HepG2 (cell line): ENCODE data around the gene ARMH1. TPM values are rescaled to one million over a fixed set of nuclear protein-coding genes. Genes with fewer than 3 reads are reported as not detected.

ENCODE experiments used
- CBX2 ChIP-seq, 2 experiments: fragments of 200-600 bp in 1 of 2; sonication (generic); formaldehyde crosslinking in 1 of 2; IDR thresholded peaks; 2 replicates each; pipeline versions ENCODE4 v1.7.0 to v1.8.1; 2018 to 2022; ENCODE audit warnings: low read depth in 2 of 2, low read length in 1 of 2, mild to moderate bottlenecking in 1 of 2, missing genetic modification reagents in 1 of 2
- CBX5 ChIP-seq: sonication (generic); formaldehyde crosslinking; IDR thresholded peaks from 2 replicates; pipeline ENCODE4 v1.4.0; 2020; ENCODE audit warnings: missing genetic modification reagents, borderline replicate concordance
- GATAD1 ChIP-seq: IDR thresholded peaks from 2 replicates; pipeline ENCODE4 v1.6.1; 2016; ENCODE audit warnings: missing genetic modification reagents, missing compliant biosample characterization
- GPN1 ChIP-seq: sonication (generic); formaldehyde crosslinking; IDR thresholded peaks from 2 replicates; pipeline ENCODE4 v1.5.1; 2020; ENCODE audit warnings: missing genetic modification reagents, borderline replicate concordance
- GTF2F1 ChIP-seq: fragments of 150-350 bp; IDR thresholded peaks from 2 replicates; pipeline ENCODE4 v1.6.1; 2014; ENCODE audit warnings: low read length
- HCFC1 ChIP-seq: fragments of 150-350 bp; IDR thresholded peaks from 2 replicates; pipeline ENCODE4 v1.6.1; 2014; ENCODE audit warnings: low read depth, low read length
- HMGA1 ChIP-seq: sonication (generic); formaldehyde crosslinking; conservative IDR thresholded peaks from 2 replicates; pipeline ENCODE4 v1.4.0; 2020; ENCODE audit warnings: missing genetic modification reagents
- MED13 ChIP-seq: sonication (generic); formaldehyde crosslinking; IDR thresholded peaks from 2 replicates; pipeline ENCODE4 v1.5.0; 2020; ENCODE audit warnings: missing genetic modification reagents
- NAIF1 ChIP-seq: sonication (generic); formaldehyde crosslinking; IDR thresholded peaks from 2 replicates; pipeline ENCODE4 v1.5.0; 2020; ENCODE audit warnings: mild to moderate bottlenecking, missing genetic modification reagents, borderline replicate concordance
- NCOA2 ChIP-seq: sonication (generic); formaldehyde crosslinking; IDR thresholded peaks from 2 replicates; pipeline ENCODE4 v1.8.0; 2022; ENCODE audit warnings: inconsistent platforms
- PCBP1 ChIP-seq: fragments of 200-400 bp; formaldehyde crosslinking; IDR thresholded peaks from 2 replicates; pipeline ENCODE4 v1.6.1; 2017; ENCODE audit warnings: mild to moderate bottlenecking, low read depth, low read length, borderline replicate concordance
- POLR2G ChIP-seq: fragments of 200-400 bp; formaldehyde crosslinking; IDR thresholded peaks from 2 replicates; pipeline ENCODE4 v1.6.1; 2018; ENCODE audit warnings: mild to moderate bottlenecking, low read depth, low read length, moderate library complexity
- RARG ChIP-seq: sonication (generic); formaldehyde crosslinking; IDR thresholded peaks from 2 replicates; pipeline ENCODE4 v1.4.0; 2020; ENCODE audit warnings: low read depth, mild to moderate bottlenecking, missing genetic modification reagents
- SAFB2 ChIP-seq: sonication (generic); formaldehyde crosslinking; IDR thresholded peaks from 2 replicates; pipeline ENCODE4 v1.5.1; 2020; ENCODE audit warnings: missing genetic modification reagents, low read depth, mild to moderate bottlenecking, borderline replicate concordance
- TFDP2 ChIP-seq: sonication (generic); formaldehyde crosslinking; IDR thresholded peaks from 2 replicates; pipeline ENCODE4 v1.4.0; 2020; ENCODE audit warnings: missing genetic modification reagents
- TOE1 ChIP-seq: sonication (generic); formaldehyde crosslinking; IDR thresholded peaks from 2 replicates; pipeline ENCODE4 v1.4.0; 2020; ENCODE audit warnings: mild to moderate bottlenecking, missing genetic modification reagents
- ZNF234 ChIP-seq: sonication (generic); formaldehyde crosslinking; conservative IDR thresholded peaks from 2 replicates; pipeline ENCODE4 v1.5.1; 2020; ENCODE audit warnings: mild to moderate bottlenecking, missing genetic modification reagents
- ZNF34 ChIP-seq: sonication (generic); formaldehyde crosslinking; IDR thresholded peaks from 2 replicates; pipeline ENCODE4 v1.4.0; 2020; ENCODE audit warnings: mild to moderate bottlenecking, missing genetic modification reagents, borderline replicate concordance
- ZNF556 ChIP-seq: sonication (generic); formaldehyde crosslinking; IDR thresholded peaks from 2 replicates; pipeline ENCODE4 v1.4.0; 2020; ENCODE audit warnings: mild to moderate bottlenecking, missing genetic modification reagents, borderline replicate concordance
- ZNF644 ChIP-seq: IDR thresholded peaks from 2 replicates; pipeline ENCODE4 v1.6.1; 2016; ENCODE audit warnings: low read depth
- ZNF776 ChIP-seq: sonication (generic); formaldehyde crosslinking; IDR thresholded peaks from 2 replicates; pipeline ENCODE4 v1.4.0; 2020; ENCODE audit warnings: mild to moderate bottlenecking, missing genetic modification reagents
- polyA plus RNA-seq, 8 experiments: library from polyadenylated mRNA; depleted of rRNA in 3 of 8; stranded (reverse) in 7 of 8; unstranded in 1 of 8; fragments of >200 nt; fragmentation: Illumina TruSeq in 4 of 8; extraction: Trizol in 4 of 8; gene quantifications; 2 replicates each; pipeline versions ENCODE4 v1.2.1 to v1.2.3, GENCODE V29; 2011 to 2016; ENCODE audit warnings: low read depth in 4 of 8, missing spikeins in 1 of 8, mixed read lengths in 1 of 8; ENCODE audit not compliant: insufficient read depth in 1 of 8
- total RNA-seq, 5 experiments: library from RNA; depleted of rRNA; stranded (reverse); fragments of >200 nt; fragmentation: Illumina TruSeq; extraction: Trizol; gene quantifications; 2 replicates each; pipeline ENCODE4 v1.2.3, GENCODE V29; 2016; ENCODE audit warnings: low read depth in 1 of 5
- TF ChIP-seq, protein P1 (sequence below): IDR thresholded peaks from 2 replicates; pipeline ENCODE4 v1.6.1; 2012; ENCODE audit warnings: low read depth, low read length, improper control_type of control experiment
- TF ChIP-seq, protein P2 (sequence below): sonication (generic); formaldehyde crosslinking; conservative IDR thresholded peaks from 2 replicates; pipeline ENCODE4 v1.4.0; 2020; ENCODE audit warnings: missing genetic modification reagents

The ARMH1 gene
- total and polyA plus RNA-seq, 2 of the 13 experiments (the other 11 are each of a cell fraction or from before 2014, with no cell fraction given): 0.69 TPM; not detected in 1

GRCh38 chr1:44739307-44740178 is 65.0 kb downstream of the ARMH1 start, which contains the start of gene KIF2C (continued):
- TF ChIP-seq ZNF34 (CRISPR knock-in tag) (no peak), ZNF234 (CRISPR knock-in tag) (no peak), GTF2F1 (no peak), ZNF644 (no peak), CBX5 (CRISPR knock-in tag) (no peak), TFDP2 (CRISPR knock-in tag) (peak; percentile 99), MED13 (CRISPR knock-in tag) (no peak), ZNF776 (CRISPR knock-in tag) (no peak), HCFC1 (peak; percentile 16; the same call in 1 of the 2 replicates), PCBP1 (no peak), RARG (CRISPR knock-in tag) (no peak), ZNF556 (CRISPR knock-in tag) (no peak), POLR2G (peak; percentile 96), SAFB2 (CRISPR knock-in tag) (no peak; the same call in 1 of the 2 replicates), NCOA2 (CRISPR knock-in tag) (no peak), TOE1 (CRISPR knock-in tag) (peak; percentile 76; the same call in 1 of the 2 replicates), GPN1 (no peak), GATAD1 (CRISPR knock-in tag) (peak; percentile 95), NAIF1 (no peak), HMGA1 (CRISPR knock-in tag) (no peak), CBX2 (IDR thresholded peaks at IDR 0.05; ENCODE audit: low read depth, low read length) (no peak), CBX2 (CRISPR knock-in tag; IDR thresholded peaks at IDR 0.05; ENCODE audit: low read depth) (no peak)
- TF ChIP-seq, protein P1, sequence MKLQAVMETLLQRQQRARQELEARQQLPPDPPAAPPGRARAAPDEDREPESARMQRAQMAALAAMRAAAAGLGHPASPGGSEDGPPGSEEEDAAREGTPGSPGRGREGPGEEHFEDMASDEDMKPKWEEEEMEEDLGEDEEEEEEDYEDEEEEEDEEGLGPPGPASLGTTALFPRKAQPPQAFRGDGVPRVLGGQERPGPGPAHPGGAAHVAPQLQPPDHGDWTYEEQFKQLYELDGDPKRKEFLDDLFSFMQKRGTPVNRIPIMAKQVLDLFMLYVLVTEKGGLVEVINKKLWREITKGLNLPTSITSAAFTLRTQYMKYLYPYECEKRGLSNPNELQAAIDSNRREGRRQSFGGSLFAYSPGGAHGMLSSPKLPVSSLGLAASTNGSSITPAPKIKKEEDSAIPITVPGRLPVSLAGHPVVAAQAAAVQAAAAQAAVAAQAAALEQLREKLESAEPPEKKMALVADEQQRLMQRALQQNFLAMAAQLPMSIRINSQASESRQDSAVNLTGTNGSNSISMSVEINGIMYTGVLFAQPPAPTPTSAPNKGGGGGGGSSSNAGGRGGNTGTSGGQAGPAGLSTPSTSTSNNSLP: no peak
- TF ChIP-seq, protein P2, sequence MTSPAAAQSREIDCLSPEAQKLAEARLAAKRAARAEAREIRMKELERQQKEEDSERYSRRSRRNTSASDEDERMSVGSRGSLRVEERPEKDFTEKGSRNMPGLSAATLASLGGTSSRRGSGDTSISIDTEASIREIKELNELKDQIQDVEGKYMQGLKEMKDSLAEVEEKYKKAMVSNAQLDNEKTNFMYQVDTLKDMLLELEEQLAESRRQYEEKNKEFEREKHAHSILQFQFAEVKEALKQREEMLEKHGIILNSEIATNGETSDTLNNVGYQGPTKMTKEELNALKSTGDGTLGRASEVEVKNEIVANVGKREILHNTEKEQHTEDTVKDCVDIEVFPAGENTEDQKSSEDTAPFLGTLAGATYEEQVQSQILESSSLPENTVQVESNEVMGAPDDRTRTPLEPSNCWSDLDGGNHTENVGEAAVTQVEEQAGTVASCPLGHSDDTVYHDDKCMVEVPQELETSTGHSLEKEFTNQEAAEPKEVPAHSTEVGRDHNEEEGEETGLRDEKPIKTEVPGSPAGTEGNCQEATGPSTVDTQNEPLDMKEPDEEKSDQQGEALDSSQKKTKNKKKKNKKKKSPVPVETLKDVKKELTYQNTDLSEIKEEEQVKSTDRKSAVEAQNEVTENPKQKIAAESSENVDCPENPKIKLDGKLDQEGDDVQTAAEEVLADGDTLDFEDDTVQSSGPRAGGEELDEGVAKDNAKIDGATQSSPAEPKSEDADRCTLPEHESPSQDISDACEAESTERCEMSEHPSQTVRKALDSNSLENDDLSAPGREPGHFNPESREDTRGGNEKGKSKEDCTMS (CRISPR knock-in tag): no peak
